Adrenal gland (tissue), 12 donors: Measurements from ENCODE around the gene LRRC61. TPM values are rescaled to one million over a fixed set of nuclear protein-coding genes. Genes with fewer than 3 reads are reported as not detected.

ENCODE experiments used
- DNase-seq, 7 donors: peaks; one replicate each; pipeline ENCODE4 v3.0.0-alpha.2; 2019 to 2020
- H3K27ac ChIP-seq, 5 donors: fragments of 200-600 bp; sonication (generic) in 4 of 5; 1 replicate in 3 of 5; 2 replicates in 2 of 5; pipeline versions ENCODE4 v1.5.1 to v1.8.0; 2016 to 2020; ENCODE audit warnings: mild to moderate bottlenecking in 1 of 5
- H3K27me3 ChIP-seq: fragments of 200-600 bp; 2 replicates; pipeline ENCODE4 v1.8.0; 2021
- H3K36me3 ChIP-seq, 2 donors: fragments of 200-600 bp; replicated peaks in 1 of 2; 1 replicate in 1 of 2; 2 replicates in 1 of 2; pipeline versions ENCODE4 v1.5.1 to v1.8.0; 2018 to 2022
- H3K4me1 ChIP-seq, 2 donors: fragments of 200-600 bp; replicated peaks in 1 of 2; 1 replicate in 1 of 2; 2 replicates in 1 of 2; pipeline versions ENCODE4 v1.5.1 to v1.8.0; 2018 to 2021
- H3K4me3 ChIP-seq, 4 donors: fragments of 200-600 bp; sonication (generic) in 3 of 4; one replicate each; pipeline ENCODE4 v1.5.1; 2016 to 2018
- H3K9me3 ChIP-seq, 3 donors: fragments of 200-600 bp; sonication (generic) in 1 of 3; replicated peaks in 1 of 3; 1 replicate in 2 of 3; 2 replicates in 1 of 3; pipeline versions ENCODE4 v1.5.1 to v1.8.0; 2016 to 2021
- CTCF ChIP-seq, 6 experiments: fragments of 450-650 bp in 4 of 6; fragments of 200-600 bp in 2 of 6; sonication (generic) in 1 of 6; IDR thresholded peaks; 1 replicate in 5 of 6; 2 replicates in 1 of 6; pipeline versions ENCODE4 v1.5.1 to v1.8.0; 2016 to 2021; ENCODE audit warnings: antibody characterized with exemption in 6 of 6, mild to moderate bottlenecking in 2 of 6, moderate library complexity in 1 of 6
- POLR2A ChIP-seq, 2 donors: fragments of 450-650 bp; IDR thresholded peaks; one replicate each; pipeline ENCODE4 v1.6.1; 2017; ENCODE audit warnings: antibody characterized with exemption in 2 of 2, mild to moderate bottlenecking in 2 of 2, moderate library complexity in 1 of 2
- WGBS, 4 donors: extraction: QIAGEN DNeasy Blood & Tissue Kit in 2 of 4; methylation state at CpG; one replicate each; pipeline versions ENCODE4 v1.1.5 to v1.1.7; 2013 to 2017; 5-methylcytosine and 5-hydroxymethylcytosine counted together
- intact Hi-C, 2 donors: fragments of 100-400 bp; cut with DNase I; formaldehyde crosslinking; loops; one replicate each; pipeline versions ENCODE4 v1.14.1 to v1.15.0; 2022 to 2023
- polyA plus RNA-seq, 3 donors: library from polyadenylated mRNA; stranded (reverse); fragments of 200-250 nt in 2 of 3; fragments of 350-450 nt in 1 of 3; fragmentation: Illumina TruSeq in 1 of 3; extraction: RNeasy Lipid Tissue Mini Kit (QIAGEN cat#74804) in 1 of 3; gene quantifications; one replicate each; pipeline ENCODE4 v1.2.3, GENCODE V29; 2013 to 2014
- total RNA-seq, 9 donors: library from RNA; depleted of rRNA in 4 of 9; stranded (reverse); fragments of >200 nt in 4 of 9; fragments of 120-200 nt in 1 of 9; fragmentation: NEBNext Ultra II Directional in 1 of 9; extraction: Animal tissue kit (Norgen Biotek cat#: 25700) in 1 of 9; gene quantifications; one replicate each; pipeline versions ENCODE4 v1.1.0 to v1.2.4, GENCODE V29; 2013 to 2023
- donor health status: healthy with polysubstance abuse.
- donor health status: Bipolar disorder and iron deficiency.
- donor health status: DM: yes; HTN: yes; CAD: no.
- donor health status: DM: no; HTN: no; CAD: no.
- donor health status: DM: no; HTN: no; CAD: no.
- donor health status: DM: yes; HTN: yes; CAD: no.

LRRC61 gene
- total and polyA plus RNA-seq, 12 donors, result 8.6 to 1,435 (median 176) TPM

DNA sequence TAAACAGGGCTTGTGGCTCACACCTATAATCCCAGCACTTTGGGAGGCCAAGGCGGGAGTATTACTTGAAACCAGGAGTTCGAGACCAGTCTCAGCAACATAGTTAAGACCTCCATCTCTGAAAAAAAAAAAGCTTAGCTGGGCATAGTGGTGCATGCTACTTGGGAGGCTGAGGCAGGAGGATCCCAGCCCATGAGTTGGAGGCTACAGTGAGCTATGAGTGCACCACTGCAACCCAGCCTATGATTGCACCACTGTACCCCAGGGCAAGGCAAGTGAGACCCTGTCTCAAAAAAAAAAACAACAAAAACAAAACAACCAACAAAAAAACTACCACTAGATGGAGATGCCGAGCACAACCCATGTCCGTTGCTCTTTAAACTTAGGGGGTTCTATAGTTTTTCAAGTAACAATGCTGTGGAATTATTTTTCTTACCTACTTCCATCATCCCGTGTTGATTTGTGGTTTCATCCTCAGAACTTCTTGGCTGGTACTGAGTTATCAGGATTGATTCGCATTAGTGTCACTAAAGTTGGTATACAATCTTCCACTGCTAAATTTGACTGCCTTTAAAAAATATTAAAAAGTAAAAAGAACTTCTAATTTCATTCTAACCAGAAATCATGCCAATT lies 33.2 kb downstream of the LRRC61 start:
- intact Hi-C loops, result loop anchor here in 1 of 2 donors (10.0 kb wide), 1 partner anchor 58 kb away; no protein-coding TSS in a partner anchor
- TF ChIP-seq CTCF (IDR thresholded peaks at IDR 0.05), result peak; percentile 46 to 77 (median 56)
- TF ChIP-seq POLR2A (IDR thresholded peaks at IDR 0.05), result no peak
- Histone ChIP-seq H3K4me3 (no peak overlapping the region), H3K9me3 (no peaks in the 10 kb centered on the region), H3K27ac (no peak overlapping the region), H3K27me3 (no peaks in the 10 kb centered on the region), H3K4me1 (peaks cover 0 to 3% of the 10 kb centered on the region in 2 donors), H3K36me3 (no peaks in the 10 kb centered on the region)
- 20 to 30% (median 25%) methylated on average over 6 of the region's 6 CpGs for WGBS, 4 donors
- DNase-seq, result no peak

GRCh38 chr7:150357270-150357669 lies 34.1 kb downstream of the LRRC61 start:
- DNase-seq, result no peak
- WGBS, 4 donors, result 58 to 72% (median 63%) methylated on average over 9 of the region's 9 CpGs
- H3K27me3 ChIP-seq, result no peaks in the 10 kb centered on the region
- no peaks in the 10 kb centered on the region for H3K36me3 ChIP-seq
- intact Hi-C loops, result loop anchor here in 1 of 2 donors (10.0 kb wide), 1 partner anchor 58 kb away; no protein-coding TSS in a partner anchor
- TF ChIP-seq CTCF (IDR thresholded peaks at IDR 0.05) (no peak), POLR2A (IDR thresholded peaks at IDR 0.05) (no peak)
- H3K4me1 ChIP-seq, result peaks cover 0 to 3% of the 10 kb centered on the region in 2 donors
- no peaks in the 10 kb centered on the region for H3K9me3 ChIP-seq
- H3K4me3 ChIP-seq, result no peak overlapping the region
- H3K27ac ChIP-seq, result no peak overlapping the region

DNA sequence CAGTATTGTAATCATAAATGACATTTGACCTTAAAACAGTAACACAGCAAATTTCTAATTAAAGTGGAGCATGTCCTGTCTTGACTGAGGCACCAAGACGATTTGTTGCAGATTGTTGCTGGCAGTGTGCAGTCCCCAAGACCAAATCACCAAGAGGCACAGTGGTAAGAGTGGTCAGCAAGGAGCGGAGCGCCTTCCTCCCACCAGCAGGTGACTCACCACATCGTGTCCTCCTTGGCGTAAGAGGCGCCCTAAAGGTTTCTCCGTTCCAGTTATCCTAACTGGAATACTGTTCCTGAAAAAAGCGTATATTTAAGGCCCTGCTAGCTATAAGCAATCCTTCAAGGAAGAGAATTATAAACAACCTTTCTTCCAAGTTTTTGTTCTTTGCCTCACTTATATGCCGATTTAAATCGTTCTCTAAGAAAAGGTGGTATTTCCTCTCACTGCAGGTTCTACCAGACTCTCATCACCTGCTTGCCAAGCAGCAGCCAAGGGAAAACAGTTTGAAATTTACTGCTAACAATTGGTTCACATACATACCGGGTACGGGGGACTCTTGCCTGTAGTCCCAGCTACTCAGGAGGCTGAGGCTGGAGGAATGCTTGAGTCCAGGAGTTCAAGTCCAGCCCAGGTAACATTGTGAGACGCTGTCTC lies 34.7 kb downstream of the LRRC61 start:
- TF ChIP-seq CTCF (IDR thresholded peaks at IDR 0.05) (no peak), POLR2A (IDR thresholded peaks at IDR 0.05) (no peak)
- H3K27ac ChIP-seq, result no peak overlapping the region
- no peaks in the 10 kb centered on the region for H3K9me3 ChIP-seq
- H3K27me3 ChIP-seq, result no peaks in the 10 kb centered on the region
- no peaks in the 10 kb centered on the region for H3K36me3 ChIP-seq
- H3K4me3 ChIP-seq, result no peak overlapping the region
- intact Hi-C loops, result loop anchor here in 1 of 2 donors (10.0 kb wide), 1 partner anchor 57 kb away; no protein-coding TSS in a partner anchor
- WGBS, 4 donors, result 83 to 86% (median 85%) methylated on average over 13 of the region's 13 CpGs
- no peak for DNase-seq
- H3K4me1 ChIP-seq, result peaks cover 0 to 3% of the 10 kb centered on the region in 2 donors

DNA sequence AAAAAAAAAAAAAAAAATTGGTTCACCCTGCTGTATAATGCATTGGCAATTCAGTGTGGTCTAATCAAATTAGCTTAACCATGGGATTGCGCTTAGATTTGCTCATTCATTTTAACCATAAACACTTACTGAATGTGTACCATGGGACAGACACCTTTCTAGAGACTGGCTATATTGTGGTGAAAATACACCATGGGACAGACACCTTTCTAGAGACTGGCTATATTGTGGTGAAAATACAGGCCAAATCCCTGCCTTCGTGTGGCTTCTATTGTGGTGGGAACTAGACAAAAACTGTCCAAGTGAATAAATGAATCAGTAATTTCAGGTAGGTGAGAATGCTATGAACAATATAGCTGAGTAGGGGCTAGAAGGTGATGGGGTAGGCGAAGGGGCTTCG lies 35.3 kb downstream of the LRRC61 start:
- TF ChIP-seq POLR2A (IDR thresholded peaks at IDR 0.05), result no peak
- no peak for TF ChIP-seq CTCF (IDR thresholded peaks at IDR 0.05)
- H3K36me3 ChIP-seq, result no peaks in the 10 kb centered on the region
- no peak for DNase-seq
- no peak overlapping the region for H3K27ac ChIP-seq
- no peaks in the 10 kb centered on the region for H3K27me3 ChIP-seq
- no peak overlapping the region for H3K4me3 ChIP-seq
- H3K4me1 ChIP-seq, result peaks cover 0 to 3% of the 10 kb centered on the region in 2 donors
- intact Hi-C loops, result loop anchor here in 1 of 2 donors (10.0 kb wide), 1 partner anchor 56 kb away; no protein-coding TSS in a partner anchor
- whole genome bisulfite sequencing, 4 donors, result 96 to 98% (median 97%) methylated on average over 4 of the region's 4 CpGs
- H3K9me3 ChIP-seq, result no peaks in the 10 kb centered on the region
